WTC11 (cell line): ENCODE data around the gene SHANK1. TPM values are rescaled to one million over a fixed set of nuclear protein-coding genes. Genes with fewer than 3 reads are reported as not detected.

Experiments
- ATAC-seq: fragments of 200-7000 bp; cut with Tn5 transposase; 2 replicates; pipeline ENCODE4 v1.10.0; 2021; ENCODE audit warnings: mild to moderate bottlenecking, moderate library complexity
- CTCF ChIA-PET: fragments of 300-600 bp; sonication (Branson Sonifier 250); formaldehyde crosslinking; loops from one replicate; lab custom pipeline; 2021; ENCODE audit warnings: antibody characterized with exemption; lab: Charles Lee
- POLR2A ChIA-PET: fragments of 350-600 bp; sonication (Branson Sonifier 250); formaldehyde crosslinking; loops from one replicate; lab custom pipeline; 2021; ENCODE audit warnings: antibody characterized with exemption; lab: Charles Lee
- DNase-seq: peaks from one replicate; pipeline ENCODE4 v3.0.0; 2021; ENCODE audit warnings: low spot score
- H3K27ac Mint-ChIP-seq: 2 replicates; pipeline ENCODE4 v1.8.0; 2021; ENCODE audit warnings: mixed read lengths
- H3K27me3 Mint-ChIP-seq: 2 replicates; pipeline ENCODE4 v1.8.0; 2021; ENCODE audit warnings: low read depth, mild to moderate bottlenecking, moderate library complexity, mixed read lengths
- H3K36me3 Mint-ChIP-seq: 2 replicates; pipeline ENCODE4 v1.8.0; 2021; ENCODE audit warnings: mixed read lengths
- H3K4me1 Mint-ChIP-seq: 2 replicates; pipeline ENCODE4 v1.8.0; 2022; ENCODE audit warnings: mixed read lengths
- H3K4me3 Mint-ChIP-seq: 2 replicates; pipeline ENCODE4 v1.8.0; 2021; ENCODE audit warnings: mild to moderate bottlenecking, moderate library complexity, mixed read lengths
- H3K9me3 Mint-ChIP-seq: 2 replicates; pipeline ENCODE4 v1.8.0; 2021; ENCODE audit warnings: mixed read lengths
- ATF2 ChIP-seq: sonication (generic); formaldehyde crosslinking; IDR thresholded peaks from 2 replicates; pipeline ENCODE4 v1.8.1; 2022; ENCODE audit warnings: low read depth, missing genetic modification reagents, borderline replicate concordance
- ATF3 ChIP-seq: sonication (generic); formaldehyde crosslinking; conservative IDR thresholded peaks from 2 replicates; pipeline ENCODE4 v1.8.1; 2022; ENCODE audit warnings: mild to moderate bottlenecking, missing genetic modification reagents
- CREB1 ChIP-seq: sonication (generic); formaldehyde crosslinking; IDR thresholded peaks from 2 replicates; pipeline ENCODE4 v1.8.0; 2023; ENCODE audit warnings: mild to moderate bottlenecking, missing genetic modification reagents
- ESRRA ChIP-seq: sonication (generic); formaldehyde crosslinking; IDR thresholded peaks from 2 replicates; pipeline ENCODE4 v1.8.1; 2022; ENCODE audit warnings: mild to moderate bottlenecking, missing genetic modification reagents, borderline replicate concordance
- HMGXB4 ChIP-seq: sonication (generic); formaldehyde crosslinking; IDR thresholded peaks from 2 replicates; pipeline ENCODE4 v1.8.1; 2023; ENCODE audit warnings: mild to moderate bottlenecking, moderate library complexity, missing genetic modification reagents
- JAZF1 ChIP-seq: fragments of 250-450 bp; sonication (Bioruptor Pico); IDR thresholded peaks from 2 replicates; pipeline ENCODE4 v1.9.0; 2021; ENCODE audit warnings: moderate library complexity, mild to moderate bottlenecking, inconsistent platforms
- NFE2L1 ChIP-seq: sonication (generic); formaldehyde crosslinking; IDR thresholded peaks from 2 replicates; pipeline ENCODE4 v1.8.1; 2023; ENCODE audit warnings: missing genetic modification reagents
- OVOL2 ChIP-seq: fragments of 250-450 bp; sonication (Bioruptor Pico); IDR thresholded peaks from 2 replicates; pipeline ENCODE4 v1.9.0; 2021; ENCODE audit warnings: mild to moderate bottlenecking, borderline replicate concordance
- TCF7 ChIP-seq: sonication (generic); formaldehyde crosslinking; IDR thresholded peaks from 2 replicates; pipeline ENCODE4 v1.8.0; 2022; ENCODE audit warnings: mild to moderate bottlenecking, low read depth, missing genetic modification reagents, moderate library complexity
- ZNF219 ChIP-seq: sonication (generic); formaldehyde crosslinking; IDR thresholded peaks from 2 replicates; pipeline ENCODE4 v1.8.0; 2023; ENCODE audit warnings: missing genetic modification reagents, mild to moderate bottlenecking, borderline replicate concordance
- total RNA-seq: library from RNA; stranded (reverse); gene quantifications from 3 replicates; pipeline ENCODE4 v1.2.3, GENCODE V29; 2021
- TF ChIP-seq, protein P1 (sequence below): fragments of 250-450 bp; sonication (Bioruptor Pico); IDR thresholded peaks from 2 replicates; pipeline ENCODE4 v1.9.0; 2021; ENCODE audit warnings: moderate library complexity, mild to moderate bottlenecking, inconsistent platforms, borderline replicate concordance
- TF ChIP-seq, protein P2 (sequence below): sonication (generic); formaldehyde crosslinking; IDR thresholded peaks from 2 replicates; pipeline ENCODE4 v1.8.0; 2022; ENCODE audit warnings: missing genetic modification reagents
- TF ChIP-seq, protein P3 (sequence below): fragments of 250-450 bp; sonication (Bioruptor Pico); IDR thresholded peaks from 2 replicates; pipeline ENCODE4 v1.9.0; 2021; ENCODE audit warnings: mild to moderate bottlenecking

SHANK1 gene
- total RNA-seq, 1 experiment from 2014 or later, result 8.7 TPM

DNA sequence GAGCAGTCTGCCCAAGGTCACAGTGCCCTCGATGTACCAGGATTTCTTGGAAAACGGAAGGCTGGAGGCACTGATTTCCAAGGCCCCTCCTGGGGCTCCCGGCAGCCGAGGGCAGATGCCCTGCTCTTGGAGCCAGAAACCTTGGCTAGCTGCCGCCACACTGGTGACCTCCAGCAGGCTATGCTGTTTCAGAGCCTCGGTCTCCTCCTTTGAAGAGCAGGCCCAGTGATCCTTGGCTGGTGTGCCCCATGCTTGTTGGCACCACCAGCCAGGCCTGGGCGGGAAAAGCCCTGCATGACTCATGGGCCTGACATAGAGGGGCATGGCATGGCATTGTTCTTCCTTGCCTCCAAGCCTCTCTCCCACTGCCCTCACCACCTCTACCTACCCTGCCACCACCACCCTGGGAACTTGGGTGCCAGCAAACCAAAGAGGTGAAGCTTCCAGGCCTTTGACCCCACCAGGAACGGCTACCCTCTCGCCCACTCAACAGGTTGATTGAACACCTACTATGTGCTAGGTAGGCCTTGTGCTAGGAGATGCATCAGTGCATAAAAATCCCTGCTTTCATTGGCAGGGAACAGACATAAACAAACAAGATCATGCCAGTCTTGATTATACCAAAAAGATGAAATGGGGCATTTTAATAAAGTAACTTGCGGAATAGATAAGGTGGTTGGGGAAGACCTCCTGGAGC is 2.0 kb upstream of the SHANK1 start:
- Mint-ChIP-seq H3K9me3 (no peaks in the 10 kb centered on the region), H3K4me3 (no peak overlapping the region; the same call in 1 of the 2 replicates), H3K4me1 (peaks cover 50% of the 10 kb centered on the region), H3K27me3 (peaks cover 44% of the 10 kb centered on the region), H3K36me3 (no peaks in the 10 kb centered on the region), H3K27ac (no peak overlapping the region)
- POLR2A ChIA-PET, result interaction anchor here (0.8 to 0.9 kb wide), 2 partner anchors 60 to 211 kb away, joined by 3 read pairs; partner anchors contain the start of gene JOSD2
- TF ChIP-seq ESRRA (CRISPR knock-in tag) (no peak), JAZF1 (CRISPR knock-in tag) (no peak), ATF3 (no peak), ZNF219 (no peak), TCF7 (CRISPR knock-in tag) (no peak), NFE2L1 (no peak), ATF2 (CRISPR knock-in tag) (no peak), HMGXB4 (CRISPR knock-in tag) (no peak), CREB1 (no peak), OVOL2 (no peak)
- TF ChIP-seq, protein P1, sequence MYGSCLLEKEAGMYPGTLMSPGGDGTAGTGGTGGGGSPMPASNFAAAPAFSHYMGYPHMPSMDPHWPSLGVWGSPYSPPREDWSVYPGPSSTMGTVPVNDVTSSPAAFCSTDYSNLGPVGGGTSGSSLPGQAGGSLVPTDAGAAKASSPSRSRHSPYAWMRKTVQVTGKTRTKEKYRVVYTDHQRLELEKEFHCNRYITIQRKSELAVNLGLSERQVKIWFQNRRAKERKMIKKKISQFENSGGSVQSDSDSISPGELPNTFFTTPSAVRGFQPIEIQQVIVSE, result no peak
- TF ChIP-seq, protein P2, sequence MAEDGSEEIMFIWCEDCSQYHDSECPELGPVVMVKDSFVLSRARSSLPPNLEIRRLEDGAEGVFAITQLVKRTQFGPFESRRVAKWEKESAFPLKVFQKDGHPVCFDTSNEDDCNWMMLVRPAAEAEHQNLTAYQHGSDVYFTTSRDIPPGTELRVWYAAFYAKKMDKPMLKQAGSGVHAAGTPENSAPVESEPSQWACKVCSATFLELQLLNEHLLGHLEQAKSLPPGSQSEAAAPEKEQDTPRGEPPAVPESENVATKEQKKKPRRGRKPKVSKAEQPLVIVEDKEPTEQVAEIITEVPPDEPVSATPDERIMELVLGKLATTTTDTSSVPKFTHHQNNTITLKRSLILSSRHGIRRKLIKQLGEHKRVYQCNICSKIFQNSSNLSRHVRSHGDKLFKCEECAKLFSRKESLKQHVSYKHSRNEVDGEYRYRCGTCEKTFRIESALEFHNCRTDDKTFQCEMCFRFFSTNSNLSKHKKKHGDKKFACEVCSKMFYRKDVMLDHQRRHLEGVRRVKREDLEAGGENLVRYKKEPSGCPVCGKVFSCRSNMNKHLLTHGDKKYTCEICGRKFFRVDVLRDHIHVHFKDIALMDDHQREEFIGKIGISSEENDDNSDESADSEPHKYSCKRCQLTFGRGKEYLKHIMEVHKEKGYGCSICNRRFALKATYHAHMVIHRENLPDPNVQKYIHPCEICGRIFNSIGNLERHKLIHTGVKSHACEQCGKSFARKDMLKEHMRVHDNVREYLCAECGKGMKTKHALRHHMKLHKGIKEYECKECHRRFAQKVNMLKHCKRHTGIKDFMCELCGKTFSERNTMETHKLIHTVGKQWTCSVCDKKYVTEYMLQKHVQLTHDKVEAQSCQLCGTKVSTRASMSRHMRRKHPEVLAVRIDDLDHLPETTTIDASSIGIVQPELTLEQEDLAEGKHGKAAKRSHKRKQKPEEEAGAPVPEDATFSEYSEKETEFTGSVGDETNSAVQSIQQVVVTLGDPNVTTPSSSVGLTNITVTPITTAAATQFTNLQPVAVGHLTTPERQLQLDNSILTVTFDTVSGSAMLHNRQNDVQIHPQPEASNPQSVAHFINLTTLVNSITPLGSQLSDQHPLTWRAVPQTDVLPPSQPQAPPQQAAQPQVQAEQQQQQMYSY (CRISPR knock-in tag), result no peak
- TF ChIP-seq, protein P3, sequence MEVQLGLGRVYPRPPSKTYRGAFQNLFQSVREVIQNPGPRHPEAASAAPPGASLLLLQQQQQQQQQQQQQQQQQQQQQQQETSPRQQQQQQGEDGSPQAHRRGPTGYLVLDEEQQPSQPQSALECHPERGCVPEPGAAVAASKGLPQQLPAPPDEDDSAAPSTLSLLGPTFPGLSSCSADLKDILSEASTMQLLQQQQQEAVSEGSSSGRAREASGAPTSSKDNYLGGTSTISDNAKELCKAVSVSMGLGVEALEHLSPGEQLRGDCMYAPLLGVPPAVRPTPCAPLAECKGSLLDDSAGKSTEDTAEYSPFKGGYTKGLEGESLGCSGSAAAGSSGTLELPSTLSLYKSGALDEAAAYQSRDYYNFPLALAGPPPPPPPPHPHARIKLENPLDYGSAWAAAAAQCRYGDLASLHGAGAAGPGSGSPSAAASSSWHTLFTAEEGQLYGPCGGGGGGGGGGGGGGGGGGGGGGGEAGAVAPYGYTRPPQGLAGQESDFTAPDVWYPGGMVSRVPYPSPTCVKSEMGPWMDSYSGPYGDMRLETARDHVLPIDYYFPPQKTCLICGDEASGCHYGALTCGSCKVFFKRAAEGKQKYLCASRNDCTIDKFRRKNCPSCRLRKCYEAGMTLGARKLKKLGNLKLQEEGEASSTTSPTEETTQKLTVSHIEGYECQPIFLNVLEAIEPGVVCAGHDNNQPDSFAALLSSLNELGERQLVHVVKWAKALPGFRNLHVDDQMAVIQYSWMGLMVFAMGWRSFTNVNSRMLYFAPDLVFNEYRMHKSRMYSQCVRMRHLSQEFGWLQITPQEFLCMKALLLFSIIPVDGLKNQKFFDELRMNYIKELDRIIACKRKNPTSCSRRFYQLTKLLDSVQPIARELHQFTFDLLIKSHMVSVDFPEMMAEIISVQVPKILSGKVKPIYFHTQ (CRISPR knock-in tag), result no peak
- ATAC-seq (no peak), DNase-seq (no peak)
- CTCF ChIA-PET, result interaction anchor here (0.6 to 6.7 kb wide), 15 partner anchors 14 to 375 kb away, joined by 3 to 195 read pairs (median 4); no protein-coding TSS in a partner anchor
